Panc1 (cell line): ENCODE measurements around the gene CAVIN3.

Experiments used
- SIN3A ChIP-seq: IDR thresholded peaks from 2 replicates; pipeline ENCODE4 v1.6.1; 2012; ENCODE audit warnings: low read depth, mild to moderate bottlenecking, low read length, moderate library complexity, borderline replicate concordance; ENCODE audit not compliant: insufficient read depth
- TCF7L2 ChIP-seq: IDR thresholded peaks from 2 replicates; pipeline ENCODE4 v1.6.1; 2011; ENCODE audit warnings: mild to moderate bottlenecking, low read depth, low read length, inconsistent platforms
- TF ChIP-seq, protein P1 (sequence below): fragments of 450-650 bp; IDR thresholded peaks from 2 replicates; pipeline ENCODE4 v1.5.1; 2017; ENCODE audit warnings: mild to moderate bottlenecking
- TF ChIP-seq, protein P2 (sequence below), 2 experiments: IDR thresholded peaks; 2 replicates each; pipeline ENCODE4 v1.6.1; 2011 to 2012; ENCODE audit warnings: low read depth in 2 of 2, control low read depth in 1 of 2, low read length in 1 of 2, mild to moderate bottlenecking in 1 of 2, moderate library complexity in 1 of 2; ENCODE audit not compliant: insufficient read depth in 1 of 2

DNA sequence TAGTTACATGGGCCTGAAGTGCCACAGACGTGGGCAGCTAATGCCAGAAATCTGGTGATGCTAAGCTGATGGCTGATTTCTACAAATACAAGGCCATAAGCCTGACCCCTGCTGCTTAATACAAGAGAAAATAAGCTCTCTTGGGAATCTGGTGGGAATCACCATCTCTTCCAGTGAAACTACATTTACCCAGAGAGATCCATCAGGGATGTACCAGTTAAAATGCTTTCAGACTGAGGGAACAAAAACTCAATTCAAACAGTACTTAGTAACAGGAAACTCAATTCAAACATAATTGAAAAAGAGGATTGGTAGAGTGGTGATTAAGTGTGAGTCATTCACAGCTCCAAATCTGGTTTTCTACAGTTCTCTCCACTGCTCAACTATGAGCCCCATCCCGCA is 1.7 kb upstream of the CAVIN3 start:
- TF ChIP-seq, protein P1, sequence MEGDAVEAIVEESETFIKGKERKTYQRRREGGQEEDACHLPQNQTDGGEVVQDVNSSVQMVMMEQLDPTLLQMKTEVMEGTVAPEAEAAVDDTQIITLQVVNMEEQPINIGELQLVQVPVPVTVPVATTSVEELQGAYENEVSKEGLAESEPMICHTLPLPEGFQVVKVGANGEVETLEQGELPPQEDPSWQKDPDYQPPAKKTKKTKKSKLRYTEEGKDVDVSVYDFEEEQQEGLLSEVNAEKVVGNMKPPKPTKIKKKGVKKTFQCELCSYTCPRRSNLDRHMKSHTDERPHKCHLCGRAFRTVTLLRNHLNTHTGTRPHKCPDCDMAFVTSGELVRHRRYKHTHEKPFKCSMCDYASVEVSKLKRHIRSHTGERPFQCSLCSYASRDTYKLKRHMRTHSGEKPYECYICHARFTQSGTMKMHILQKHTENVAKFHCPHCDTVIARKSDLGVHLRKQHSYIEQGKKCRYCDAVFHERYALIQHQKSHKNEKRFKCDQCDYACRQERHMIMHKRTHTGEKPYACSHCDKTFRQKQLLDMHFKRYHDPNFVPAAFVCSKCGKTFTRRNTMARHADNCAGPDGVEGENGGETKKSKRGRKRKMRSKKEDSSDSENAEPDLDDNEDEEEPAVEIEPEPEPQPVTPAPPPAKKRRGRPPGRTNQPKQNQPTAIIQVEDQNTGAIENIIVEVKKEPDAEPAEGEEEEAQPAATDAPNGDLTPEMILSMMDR: peak; percentile 7; the same call in 1 of the 2 replicates
- TF ChIP-seq SIN3A (no peak), TCF7L2 (no peak)
- TF ChIP-seq, protein P2, sequence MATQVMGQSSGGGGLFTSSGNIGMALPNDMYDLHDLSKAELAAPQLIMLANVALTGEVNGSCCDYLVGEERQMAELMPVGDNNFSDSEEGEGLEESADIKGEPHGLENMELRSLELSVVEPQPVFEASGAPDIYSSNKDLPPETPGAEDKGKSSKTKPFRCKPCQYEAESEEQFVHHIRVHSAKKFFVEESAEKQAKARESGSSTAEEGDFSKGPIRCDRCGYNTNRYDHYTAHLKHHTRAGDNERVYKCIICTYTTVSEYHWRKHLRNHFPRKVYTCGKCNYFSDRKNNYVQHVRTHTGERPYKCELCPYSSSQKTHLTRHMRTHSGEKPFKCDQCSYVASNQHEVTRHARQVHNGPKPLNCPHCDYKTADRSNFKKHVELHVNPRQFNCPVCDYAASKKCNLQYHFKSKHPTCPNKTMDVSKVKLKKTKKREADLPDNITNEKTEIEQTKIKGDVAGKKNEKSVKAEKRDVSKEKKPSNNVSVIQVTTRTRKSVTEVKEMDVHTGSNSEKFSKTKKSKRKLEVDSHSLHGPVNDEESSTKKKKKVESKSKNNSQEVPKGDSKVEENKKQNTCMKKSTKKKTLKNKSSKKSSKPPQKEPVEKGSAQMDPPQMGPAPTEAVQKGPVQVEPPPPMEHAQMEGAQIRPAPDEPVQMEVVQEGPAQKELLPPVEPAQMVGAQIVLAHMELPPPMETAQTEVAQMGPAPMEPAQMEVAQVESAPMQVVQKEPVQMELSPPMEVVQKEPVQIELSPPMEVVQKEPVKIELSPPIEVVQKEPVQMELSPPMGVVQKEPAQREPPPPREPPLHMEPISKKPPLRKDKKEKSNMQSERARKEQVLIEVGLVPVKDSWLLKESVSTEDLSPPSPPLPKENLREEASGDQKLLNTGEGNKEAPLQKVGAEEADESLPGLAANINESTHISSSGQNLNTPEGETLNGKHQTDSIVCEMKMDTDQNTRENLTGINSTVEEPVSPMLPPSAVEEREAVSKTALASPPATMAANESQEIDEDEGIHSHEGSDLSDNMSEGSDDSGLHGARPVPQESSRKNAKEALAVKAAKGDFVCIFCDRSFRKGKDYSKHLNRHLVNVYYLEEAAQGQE (IDR thresholded peaks at IDR 0.05; ENCODE audit: insufficient read depth in 1 of 2, low read depth in 2 of 2, low read length in 1 of 2): no peak
